ENCODE results near the gene NUTF2.
"Not testable (repeated sequence)": the region's sequence is repeated elsewhere in the genome, so short reads cannot be mapped to it uniquely, and the experiment has no call there.

NUTF2 gene

DNA sequence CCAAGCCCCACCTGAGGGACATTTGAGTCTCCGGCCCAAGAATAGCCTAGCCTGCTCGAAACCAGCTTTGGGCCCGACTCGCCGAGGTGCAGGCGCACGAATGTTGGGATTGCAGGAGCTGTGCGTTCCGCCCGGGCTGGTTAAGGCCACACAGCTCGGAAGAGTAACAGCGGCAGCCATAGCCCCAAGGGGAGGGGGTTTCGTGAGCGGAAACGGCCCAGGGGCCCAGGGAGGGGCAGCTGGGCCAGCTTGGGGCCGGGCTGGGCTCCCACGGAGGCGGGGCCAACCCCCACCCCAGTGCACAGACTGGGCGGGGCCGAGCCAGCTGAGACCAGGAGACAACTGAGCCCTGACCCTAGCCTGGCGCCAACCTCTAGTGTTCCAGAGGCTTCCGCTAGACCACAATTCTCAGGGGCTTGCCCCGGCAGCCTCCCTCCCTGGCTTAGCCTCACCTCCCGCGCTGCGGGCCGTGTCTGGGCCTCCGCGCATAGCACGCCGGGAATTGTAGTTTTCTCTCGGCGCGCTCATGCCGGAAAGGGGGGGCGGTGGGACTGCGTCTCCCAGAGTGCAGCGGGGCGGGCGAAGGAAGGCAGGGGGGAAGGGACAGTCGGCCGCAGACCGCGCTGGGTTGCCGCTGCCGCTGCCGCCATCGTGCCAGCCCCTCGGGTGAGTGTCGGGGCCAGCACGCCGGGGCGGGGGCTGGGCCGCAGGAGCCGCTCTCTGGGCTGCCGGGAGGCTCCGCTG lies at the start of gene NUTF2:
Gene NUTF2, plus strand, starts transcription at position 614 of the 744 bp plus-strand sequence. CDS start 18,198 bp downstream, outside the sequence.
- peak; percentile 97 for DNase-seq

DNA sequence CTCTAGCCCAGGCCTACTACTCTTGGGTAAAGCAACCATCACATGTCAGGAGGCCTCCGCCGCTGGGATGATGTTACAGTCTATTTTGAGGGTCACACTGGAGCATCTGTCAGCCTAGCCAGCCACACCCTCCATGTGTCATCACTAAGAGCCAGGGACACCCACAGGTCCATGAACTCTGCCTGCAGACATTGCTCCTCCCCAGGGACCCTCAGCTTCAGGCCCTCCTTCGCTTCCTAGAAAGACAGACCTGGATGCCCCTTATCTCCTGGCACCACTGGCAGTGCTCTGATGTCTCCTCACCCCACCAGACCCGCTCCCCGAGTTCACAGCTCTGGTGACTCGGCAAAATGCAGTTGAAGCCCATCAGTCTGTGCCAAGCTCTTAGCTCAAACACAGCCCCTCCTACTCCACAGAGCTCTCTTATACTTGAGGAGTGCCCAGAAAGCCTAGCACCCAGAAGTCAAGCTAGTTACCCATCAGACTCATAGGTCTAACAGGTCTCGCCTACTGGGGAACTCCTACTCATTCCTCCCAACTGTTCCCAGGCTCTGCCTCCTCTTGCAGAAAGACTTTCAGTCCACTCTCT lies 46.3 kb upstream of the NUTF2 start:
- no peak for DNase-seq

DNA sequence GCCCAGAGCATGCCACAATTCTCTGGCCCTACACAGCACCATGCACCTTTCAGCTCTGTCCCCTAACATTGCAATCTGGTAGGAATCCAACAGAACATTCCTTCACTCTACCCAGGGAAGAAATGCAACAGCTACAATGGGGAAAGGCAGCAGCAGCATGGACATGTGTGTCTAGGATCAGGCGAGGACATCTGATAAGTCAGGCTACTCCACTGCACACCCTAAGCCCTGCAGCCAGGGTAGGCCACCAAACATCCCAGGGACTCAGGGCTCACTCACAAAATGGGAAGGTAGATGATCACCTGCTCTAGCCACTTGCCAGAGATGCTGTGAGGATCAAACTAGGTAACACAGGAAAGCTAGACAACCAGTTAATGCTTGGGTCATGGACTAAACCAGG lies 45.5 kb upstream of the NUTF2 start:
- DNase-seq, result no peak

DNA sequence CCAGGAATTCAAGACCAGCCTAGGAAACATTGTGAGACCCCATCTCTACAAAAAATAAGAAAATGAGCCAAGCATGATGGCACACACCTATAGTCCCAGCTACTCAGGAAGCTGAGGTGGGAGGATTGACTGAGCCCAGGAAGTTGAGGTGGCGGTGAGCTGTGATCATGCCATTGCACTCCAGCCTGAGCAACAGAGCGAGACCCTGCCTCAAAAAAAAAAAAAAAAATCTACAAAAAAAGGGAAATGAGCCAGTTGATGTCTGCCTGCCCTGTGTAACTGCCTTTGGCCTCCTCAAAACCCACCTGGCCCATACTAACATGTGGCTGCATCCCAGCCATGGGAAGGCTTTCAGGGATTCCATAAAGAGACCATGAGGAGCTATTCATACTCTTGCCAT lies 44.9 kb upstream of the NUTF2 start:
- peak; percentile 43 for DNase-seq

DNA sequence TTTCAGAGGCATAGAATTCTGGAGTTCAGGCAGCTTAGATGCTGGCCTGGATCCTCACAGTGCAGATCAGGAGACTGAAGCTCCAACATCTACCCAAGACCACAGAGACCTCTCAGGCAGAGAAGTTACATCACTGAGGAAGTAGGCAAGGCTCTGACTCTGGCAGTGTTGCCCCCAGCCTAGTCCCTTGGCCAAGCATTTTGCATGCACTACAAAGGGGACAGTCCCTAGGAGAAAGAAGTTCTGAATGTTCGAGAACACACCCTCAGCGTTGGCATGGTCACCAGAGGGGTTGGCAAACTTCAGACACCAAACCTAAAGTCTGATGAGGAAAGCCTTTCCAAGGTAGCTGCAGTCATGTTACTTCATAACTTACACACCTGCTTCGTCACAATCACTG lies 42.8 kb upstream of the NUTF2 start:
- DNase-seq, result no peak

DNA sequence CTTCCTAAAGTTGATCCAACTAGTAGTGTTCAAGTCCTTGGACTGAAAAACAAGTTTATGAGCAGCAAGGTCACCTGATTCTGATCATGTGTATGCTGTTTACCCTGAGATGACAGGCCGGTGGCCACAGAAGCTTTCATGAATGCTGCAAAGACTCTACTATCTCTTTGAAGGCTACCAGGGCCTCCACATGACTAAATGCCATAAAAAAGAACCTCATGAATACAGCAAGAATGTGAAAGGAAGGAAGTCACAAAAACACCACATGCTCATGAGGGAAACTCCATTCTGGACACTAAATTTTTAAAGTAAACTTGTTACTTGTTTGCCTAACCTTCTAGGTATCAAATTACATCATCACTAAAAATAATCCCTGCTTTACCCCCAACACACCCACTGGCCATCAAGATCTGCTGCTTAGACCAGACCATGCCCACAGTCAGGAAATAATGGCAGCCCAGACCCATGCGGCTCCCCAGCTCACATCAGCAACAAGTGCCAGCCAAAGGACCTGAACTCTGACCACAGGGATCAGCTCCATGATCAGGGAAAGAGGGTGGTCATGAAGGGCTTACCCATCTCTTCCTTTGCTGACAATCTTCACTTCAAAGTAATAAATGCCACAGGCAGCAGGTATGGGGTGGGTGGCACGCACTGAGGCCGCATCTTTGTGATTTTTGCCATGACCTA lies 41.7 kb upstream of the NUTF2 start:
- DNase-seq, result no peak

DNA sequence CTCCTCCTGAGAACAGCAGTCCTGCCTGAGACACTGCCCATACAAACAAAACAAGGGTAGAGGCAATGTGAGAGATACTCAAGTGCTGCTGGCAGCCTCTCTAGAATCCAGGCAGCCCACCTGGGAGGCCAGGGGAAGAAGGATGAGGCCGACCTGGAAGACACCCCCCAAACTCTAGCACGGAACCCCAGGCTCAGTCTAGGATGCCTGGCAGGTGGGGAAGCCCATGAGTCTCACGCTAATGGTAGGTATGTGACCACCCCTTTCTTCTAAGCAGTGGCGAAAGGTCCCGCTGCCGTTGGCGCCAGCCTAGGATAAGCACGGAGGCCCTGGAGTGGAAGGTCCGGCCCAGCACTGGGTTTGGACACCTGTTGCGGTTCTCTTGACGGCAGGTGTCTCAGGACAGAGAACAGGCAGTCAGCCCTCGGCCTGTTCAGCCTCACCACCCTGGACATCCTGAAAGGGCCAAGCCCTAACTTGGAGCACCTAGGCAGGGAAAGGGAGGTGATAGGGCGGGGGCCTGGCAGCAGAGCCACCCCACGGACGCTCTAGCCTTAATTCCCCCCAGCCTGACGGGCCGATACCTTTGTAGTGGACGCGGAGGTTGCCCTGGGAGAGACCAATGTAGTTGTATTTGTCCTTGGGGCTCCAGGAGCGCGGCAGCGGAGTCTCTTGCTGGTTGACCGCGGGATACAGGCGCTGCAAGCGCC lies 40.9 kb upstream of the NUTF2 start:
- no peak for DNase-seq

DNA sequence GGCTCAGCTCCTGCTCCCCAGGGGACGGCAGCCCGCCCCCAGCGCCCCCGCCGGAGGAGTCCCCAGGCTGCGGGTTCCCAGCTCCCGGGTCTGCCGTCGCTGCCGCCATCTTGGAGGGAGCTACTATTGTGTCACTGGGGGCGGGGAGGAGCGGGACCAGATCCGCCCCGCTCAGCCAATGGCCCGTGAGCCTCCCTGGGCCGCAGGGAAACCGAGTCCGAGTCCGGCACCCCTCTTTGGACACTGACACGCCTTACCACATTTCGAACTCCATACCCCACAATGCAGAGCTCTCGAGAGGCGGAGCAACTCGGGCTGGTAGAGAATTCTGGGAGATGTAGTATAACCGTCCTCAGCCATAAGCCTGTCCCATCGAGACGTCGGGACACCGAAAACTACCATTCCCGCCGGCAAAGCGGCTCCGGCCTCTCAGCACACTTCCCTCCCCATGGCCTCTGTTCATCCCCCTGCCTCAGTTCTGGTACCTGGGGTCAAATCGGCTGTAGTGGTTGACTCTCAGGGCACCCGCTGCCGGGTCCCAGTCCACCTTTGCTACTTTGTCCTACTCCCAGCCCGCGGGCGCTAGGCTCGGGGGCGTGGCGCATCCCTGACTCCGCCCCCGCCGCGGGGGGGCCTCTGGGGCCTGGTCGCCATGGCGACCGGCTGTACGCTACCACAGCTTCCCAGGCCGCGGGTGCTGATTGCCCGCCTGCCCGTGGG lies 40.1 kb upstream of the NUTF2 start, which contains the start of the genes RANBP10 and TSNAXIP1:
Gene RANBP10, minus strand, starts transcription at position 133 of the 720 bp plus-strand sequence. Its CDS starts 24 bp downstream, at position 109.
Gene TSNAXIP1, plus strand, starts transcription at position 462 of the 720 bp plus-strand sequence. CDS start 261 bp downstream, outside the sequence.
- peak; percentile 98 for DNase-seq

DNA sequence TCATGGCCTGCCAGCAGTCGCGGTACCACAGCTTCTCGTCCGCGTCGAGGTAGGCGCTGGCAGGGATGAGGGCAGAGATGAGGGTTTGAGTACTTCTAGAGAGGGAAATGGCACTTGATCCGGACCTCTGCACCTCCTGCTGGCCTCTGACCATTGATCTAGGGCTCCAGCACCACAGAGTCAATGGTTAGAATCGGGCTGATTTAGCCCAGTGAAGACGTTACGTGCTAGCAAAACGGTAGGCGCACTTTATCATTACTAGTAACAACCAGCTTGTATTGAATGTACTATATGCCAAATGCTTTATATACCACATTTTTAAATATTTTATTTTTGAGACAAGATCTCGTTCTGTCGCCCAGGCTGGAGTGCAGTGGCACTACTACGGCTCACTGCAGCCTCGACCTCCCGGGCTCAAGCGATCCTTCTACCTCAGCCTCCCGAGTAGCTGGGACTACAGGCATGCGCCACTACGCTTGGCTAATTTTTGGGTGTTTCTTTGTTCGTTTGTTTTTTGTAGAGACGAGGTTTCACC lies 39.5 kb upstream of the NUTF2 start:
- no peak for DNase-seq

DNA sequence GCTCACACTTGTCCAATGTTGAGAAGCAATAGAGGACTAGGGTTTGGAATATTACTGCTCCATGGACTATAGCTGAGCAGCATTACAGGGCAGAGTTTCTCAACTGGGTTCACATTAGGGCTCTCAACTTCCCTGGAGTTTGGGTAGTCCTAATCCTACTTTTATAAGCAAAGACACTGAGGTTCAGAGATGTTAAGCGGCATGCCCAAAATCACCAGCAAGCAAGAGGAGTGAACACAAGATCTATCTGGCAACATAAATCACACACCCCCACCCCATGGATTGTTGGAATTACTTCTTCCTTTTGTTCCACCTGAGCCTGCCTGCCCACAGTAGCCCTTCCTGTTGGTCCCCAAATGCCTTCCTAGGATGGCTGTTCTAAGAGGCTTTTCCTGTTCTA lies 34.8 kb upstream of the NUTF2 start:
- no peak for DNase-seq

DNA sequence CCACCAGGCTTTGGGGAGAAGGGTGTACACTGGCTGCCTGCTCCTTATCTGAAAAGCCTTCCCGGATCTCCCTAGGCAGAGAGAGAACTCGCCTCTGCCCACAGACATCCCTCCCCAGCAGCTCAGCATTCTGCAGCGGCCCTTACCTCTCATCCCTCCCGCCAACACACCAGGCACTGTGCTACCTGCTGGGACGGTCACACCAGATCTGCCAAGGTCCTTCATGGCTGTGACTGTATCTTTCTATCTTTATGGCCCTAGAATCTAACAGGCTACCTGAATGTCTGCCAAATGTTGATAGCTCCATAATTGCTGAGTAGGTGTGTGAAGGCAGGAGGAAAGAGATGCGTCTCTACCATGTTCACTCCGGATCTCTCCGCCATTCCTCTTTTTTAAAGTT lies 32.2 kb upstream of the NUTF2 start:
- no peak for DNase-seq

DNA sequence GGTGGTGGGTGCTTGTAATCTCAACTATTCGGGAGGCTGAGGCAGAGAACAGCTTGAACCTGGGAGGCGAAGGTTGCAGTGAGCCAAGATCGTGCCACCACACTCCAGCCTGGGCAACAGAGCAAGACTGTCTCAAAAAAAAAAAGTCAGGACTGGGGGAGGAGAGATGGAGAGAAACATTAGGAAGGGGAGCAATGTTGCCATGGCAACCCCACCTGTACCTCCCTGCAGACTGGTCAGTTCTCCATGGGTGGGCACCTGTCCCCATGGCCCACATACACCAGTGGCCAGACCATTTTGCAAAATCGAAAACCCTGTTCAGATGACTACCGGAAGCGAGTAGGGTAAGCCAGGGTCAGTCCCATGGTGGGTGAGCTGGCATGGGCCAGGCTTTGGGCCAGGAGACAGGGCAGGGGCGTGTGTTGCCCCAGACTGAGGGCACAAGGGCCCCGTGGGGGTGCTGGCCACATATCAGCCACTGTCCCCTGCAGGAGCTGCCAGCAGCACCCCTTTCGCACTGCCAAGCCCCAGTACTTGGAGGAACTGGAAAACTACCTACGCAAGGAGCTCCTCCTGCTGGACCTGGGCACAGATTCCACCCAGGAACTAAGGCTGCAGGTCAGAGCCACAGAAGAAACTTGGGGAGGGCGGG lies 26.0 kb upstream of the NUTF2 start:
- no peak for DNase-seq

DNA sequence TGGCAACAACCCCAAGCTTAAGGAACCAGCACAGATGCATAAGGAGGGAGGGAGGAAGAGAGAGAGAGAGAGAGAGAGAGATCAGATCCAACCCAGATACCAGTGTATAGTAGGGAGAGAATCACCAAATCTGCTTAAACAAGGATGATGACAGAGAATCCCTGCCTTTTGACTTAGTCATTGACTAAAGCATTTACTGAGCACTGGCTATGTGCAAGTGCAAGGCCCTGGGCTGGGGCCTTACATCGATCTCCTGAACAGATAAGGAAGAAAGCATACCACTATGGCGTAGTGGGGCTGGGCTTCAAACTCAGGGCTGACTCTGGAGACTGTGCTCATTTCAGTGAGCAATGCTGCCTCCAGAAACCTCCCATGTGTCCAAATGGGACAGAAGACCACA lies 24.2 kb upstream of the NUTF2 start:
- DNase-seq, result no peak

DNA sequence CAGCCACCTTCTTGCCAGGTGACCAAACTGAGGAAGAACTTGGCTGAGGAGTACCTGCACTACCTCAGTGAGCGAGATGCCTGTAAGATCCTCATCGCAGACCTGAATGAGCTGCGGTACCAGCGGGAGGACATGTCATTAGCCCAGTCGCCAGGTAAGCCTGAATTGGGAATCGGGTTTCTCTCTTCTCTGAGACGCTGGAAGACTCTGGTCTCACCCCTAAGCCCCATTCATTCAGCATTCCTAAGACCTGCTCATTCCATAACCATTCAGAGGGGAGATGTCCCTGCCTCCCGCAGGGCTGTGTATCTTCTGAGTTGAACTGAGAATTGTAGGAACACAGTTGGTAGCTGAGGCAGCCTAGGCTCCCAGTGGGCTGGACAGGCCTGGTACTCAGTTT lies 21.6 kb upstream of the NUTF2 start:
- DNase-seq, result no peak

DNA sequence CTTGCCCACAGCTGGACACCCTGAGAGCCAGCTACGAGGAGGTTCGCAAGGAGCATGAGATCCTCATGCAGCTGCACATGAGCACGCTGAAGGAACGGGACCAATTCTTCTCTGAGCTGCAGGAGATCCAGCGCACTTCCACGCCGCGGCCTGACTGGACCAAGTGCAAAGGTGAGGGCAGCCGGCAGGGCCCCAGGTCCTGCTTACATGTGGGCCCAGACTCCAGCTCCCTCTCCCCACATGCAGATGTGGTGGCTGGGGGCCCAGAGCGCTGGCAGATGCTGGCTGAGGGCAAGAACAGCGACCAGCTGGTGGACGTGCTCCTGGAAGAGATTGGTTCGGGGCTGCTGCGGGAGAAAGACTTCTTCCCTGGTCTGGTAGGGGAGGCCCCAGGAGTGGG lies 20.8 kb upstream of the NUTF2 start:
- DNase-seq, result no peak

DNA sequence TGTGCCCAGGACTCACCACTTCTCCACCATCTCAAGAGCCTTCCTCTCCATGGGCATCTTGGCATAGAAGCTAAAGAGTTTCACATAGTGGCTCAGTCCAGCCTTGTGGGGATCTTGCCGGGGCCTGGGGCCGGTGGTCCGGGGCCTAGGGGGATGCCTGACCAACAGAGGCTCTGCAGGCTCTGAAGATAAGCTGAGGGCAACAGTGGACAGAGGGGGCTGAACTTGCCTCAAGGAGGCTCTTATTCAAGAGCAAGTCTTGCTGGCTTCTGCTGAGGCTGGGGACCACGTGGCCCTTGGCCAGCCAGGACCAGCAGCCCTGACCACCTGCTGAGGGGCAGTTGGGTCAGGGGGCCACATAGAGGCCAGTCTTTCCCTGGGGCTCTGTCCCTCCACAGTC lies 18.1 kb upstream of the NUTF2 start:
- DNase-seq, result no peak

DNA sequence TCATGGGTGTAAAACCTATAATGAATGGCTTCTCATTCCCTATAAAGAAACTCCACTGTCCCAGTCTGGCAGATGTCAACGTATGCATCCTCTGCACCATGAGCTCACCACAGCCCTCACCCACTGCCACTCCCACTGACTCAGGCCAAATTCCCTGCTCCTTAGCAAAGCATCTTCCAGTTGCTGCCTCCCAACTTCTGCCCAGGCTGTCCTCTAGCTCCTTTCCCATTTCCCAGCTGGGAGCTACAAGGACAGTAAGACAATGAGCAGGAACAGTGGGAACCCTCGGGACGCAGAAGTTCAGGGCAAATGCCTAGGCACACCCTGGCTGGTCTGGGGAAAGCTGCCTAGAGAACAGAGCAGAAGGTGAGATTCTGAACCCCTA lies 13.7 kb upstream of the NUTF2 start:
- DNase-seq, result peak; percentile 23

DNA sequence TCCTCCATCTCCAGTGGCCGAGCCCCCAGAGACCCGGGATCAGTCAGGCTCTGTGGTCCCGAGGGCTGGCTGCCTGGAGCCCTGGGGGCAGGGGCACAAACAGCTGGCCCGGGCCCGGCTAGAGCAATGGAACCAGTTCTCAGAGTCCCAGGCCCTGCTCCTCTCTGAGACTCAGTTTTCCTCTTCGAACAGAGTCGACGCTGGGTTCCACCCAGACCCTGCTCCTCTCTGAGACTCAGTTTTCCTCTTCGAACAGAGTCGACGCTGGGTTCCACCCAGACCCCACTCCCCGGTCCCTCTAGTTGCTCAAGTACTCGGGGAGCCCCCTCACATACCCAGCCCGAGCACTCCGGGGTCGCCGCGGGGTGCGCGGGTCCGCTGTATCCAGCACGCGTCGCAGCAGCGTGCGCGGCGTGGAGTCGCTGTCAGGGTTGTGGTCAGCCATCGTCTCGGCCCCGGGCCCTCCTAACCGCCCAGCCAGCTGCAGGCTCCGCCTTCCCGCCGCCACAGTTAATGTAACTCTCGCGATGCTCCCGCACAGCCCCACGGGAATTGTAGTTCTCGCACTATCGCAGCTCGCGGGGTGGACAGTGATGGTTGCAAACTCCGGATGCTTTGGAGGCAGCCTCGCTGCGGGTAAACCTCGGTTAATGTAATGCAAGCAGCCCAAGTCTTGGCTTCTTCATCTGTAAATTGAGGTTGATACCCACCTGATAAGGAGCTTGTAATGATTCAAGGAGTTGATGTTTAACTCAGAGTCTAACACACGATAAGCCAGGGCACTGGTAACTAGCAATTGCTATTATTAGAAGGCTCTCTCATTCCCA lies 13.1 kb upstream of the NUTF2 start:
- peak; percentile 96 for DNase-seq

DNA sequence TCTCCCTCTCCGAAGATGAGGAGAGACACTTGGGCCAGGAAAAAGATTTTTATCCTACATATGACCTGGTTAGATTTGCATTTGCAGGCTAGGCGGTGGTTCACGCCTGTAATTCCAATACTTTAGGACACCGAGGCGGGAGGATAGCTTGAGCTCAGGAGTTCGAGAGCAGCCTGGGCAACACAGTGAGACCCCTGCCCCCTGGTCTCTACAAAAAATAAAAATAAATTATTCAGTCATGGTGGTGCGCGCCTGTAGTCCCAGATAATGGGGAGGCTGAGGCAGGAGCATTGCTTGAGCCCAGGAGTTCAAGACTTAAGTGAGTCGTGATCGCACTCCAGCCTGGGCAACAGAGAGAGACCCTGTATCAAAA lies 12.5 kb upstream of the NUTF2 start:
- no peak for DNase-seq

DNA sequence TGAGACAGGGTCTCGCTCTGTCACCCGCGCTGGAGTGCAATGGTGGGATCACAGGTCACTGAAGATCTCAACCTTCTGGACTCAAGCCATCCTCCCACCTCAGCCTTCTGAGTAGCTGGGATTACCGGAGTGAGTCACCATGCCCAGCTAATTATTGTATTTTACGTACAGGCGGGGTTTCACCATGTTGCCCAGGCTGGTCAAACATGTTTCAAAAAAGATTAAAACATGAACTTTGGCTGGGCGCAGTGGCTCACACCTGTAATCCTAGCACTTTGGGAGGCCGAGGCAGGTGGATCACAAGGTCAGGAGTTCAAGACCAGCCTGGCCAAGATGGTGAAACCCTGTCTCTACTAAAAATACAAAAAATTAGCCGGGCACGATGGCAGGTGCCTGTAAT lies 9.5 kb upstream of the NUTF2 start:
- not testable (repeated sequence) for DNase-seq

DNA sequence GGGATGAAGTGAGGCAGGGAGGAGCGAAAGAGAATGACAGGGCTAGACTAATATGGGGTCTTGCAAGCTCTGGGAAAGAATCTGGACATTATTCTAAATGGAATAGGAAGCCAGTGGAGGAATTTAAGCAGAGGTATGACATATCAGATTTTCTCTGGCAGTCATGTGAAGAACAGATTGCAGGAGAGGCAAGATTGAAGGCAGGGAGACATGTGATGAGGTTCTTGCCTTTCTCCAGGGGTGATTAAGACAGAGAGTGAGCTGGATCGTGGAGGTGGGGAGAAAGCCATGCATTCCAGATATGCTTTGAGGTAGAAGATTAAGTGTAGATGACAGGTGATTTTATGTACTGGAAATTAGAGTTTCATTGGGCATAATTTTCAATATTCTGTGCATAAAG lies 8.9 kb upstream of the NUTF2 start:
- no peak for DNase-seq
